ENCODE results near the gene BATF3.
"Not testable (repeated sequence)": the region's sequence is repeated elsewhere in the genome, so short reads cannot be mapped to it uniquely, and the experiment has no call there.

The BATF3 gene

DNA sequence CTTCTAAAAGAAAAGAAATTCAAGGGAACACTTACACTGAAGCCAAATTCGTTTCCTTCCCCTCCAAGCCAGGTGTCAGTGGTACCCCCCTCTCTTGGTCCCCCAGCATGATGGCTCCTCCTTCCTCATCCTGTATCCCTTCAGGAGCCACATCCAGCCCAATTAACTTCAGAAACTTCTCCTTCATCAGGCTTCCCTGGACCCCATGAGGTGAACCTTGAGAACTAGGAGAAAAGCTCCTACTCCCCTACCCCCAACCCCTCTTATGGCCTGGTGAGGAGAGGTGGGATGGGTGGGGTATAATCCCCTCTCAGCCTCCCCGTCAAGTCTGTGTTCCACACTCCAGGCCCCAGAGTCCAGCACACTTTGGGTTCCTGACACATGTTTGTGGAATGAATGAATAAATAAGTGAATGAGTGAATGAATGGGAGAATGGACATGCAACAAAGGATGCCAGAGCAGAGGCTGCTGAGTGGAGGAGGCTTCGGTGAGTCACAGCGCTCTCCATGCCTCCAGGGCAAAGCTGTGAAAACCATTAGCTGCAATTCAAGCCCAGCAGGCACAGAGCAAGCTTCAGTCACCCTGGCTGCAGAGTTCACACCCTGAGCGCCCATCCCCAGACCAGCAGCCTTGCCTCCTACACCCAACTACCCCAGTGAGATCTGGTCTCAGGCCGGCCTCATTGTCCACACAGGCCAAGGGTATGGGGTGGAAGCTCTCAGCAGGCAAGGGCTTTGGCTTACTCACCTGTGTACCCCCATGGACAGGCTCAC is 43.8 kb downstream of the BATF3 start:
- no peak for DNase-seq

DNA sequence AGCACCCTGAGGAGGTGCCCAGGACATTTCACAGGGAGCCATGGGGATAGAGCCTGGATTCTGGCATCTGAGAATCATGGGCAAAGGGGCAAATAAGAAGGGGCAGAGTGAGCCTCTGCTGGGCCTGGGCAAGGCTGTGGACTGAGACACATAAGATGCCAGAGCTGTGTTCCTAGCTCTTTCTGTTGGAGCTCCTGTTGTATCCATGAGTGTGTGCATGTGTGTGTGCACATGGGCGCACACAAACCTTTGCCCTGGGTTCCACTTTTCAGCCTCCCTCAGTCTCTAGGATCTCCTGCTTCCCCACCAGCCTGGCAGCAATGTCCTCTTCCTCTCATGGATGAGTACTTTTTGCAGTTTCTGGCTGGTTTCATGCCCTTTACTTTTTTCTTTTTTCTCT is 47.0 kb downstream of the BATF3 start:
- DNase-seq: no peak

DNA sequence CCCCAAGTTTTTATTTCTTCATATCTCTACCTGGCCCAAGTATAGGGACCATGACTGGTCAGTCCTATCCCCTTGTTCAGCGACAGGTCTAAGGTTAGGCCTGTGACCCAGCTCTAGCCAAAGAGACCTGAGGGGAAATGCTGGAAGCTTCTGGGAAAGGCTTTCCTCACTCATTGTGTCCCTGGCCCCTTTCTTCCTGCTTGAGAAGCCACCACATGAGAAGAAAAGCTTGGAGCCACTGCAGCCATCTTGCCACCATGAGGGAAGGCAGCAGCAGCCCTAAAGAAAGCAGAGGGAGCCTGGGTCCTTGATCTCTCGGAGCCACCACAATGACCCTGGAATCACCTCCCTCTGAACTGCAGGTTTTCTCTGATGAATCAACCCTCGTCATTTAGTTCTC is 47.7 kb downstream of the BATF3 start:
- no peak for DNase-seq

DNA sequence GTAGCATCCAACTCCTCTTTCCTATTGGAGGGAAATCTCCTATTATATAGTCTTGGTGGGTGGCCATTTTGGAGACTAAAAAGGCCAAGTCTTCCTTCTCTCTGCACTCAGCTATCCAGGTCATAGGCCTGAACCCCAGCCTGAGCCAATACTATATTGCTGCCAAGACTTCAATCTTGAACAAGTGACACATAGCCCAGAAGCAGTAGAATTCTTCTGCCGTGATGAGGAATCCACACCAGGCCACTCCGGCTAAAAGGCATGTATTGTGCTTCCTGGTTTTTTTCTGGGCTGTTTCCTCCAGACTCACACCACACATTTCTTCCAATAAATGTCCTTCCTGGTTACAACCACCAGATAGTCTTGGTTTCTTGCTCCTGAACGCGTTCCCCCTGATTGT is 48.1 kb downstream of the BATF3 start:
- no peak for DNase-seq

DNA sequence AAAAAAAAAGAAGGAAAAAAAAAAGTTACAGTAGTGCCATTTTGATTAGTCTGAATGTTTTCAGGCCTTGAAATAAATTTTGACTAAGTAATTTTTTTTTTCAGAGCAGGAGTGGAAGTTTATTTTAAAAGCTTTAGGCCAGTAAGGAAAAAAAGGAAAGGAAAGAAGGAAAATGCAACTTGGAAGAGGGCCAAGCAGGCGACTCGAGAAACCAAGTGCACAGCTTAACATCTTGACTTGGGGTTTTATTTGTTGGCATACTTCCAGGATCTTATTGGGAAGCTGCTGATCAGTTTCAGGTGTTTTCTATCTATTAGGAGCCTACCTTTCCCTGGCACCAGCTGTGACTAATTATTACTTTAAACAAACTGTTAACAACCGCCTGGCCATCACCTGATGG is 49.4 kb downstream of the BATF3 start:
- no peak for DNase-seq

DNA sequence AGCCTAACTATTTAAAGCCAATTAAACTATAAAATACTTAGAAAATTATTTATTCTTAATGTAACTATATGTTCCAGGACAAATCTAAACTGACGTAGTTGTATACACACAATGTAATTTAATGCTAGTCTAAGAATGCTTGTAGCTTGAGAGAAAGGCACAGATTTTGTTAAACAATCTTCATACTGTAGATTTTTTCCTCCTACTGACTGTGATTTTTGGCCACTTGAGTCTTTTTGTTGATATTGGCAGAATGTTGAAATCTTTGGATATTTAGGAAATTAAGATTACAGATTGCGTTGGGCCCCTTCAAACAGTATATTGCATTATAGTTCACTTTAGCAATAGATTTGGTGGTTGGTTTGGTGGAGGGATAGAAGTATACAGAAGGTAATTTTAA is 50.6 kb downstream of the BATF3 start:
- DNase-seq: no peak

DNA sequence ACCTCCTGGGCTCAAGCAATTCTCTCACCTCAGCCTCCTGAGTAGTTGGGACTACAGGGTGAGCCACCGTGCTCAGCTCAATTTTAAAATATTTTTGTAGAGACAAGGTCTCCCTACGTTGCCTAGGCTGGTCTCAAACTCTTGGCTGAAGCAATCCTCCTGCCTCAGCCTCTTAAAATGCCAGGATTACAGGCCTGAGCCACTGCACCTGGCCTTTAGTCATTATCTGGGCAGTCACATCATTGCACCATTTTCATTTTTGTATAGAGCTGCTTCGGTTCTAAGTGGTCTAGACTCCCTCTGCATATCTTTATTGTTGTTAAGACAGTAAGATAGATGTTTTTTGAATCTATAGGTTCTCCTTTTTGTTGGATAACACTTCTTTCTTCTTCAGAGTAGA is 51.2 kb downstream of the BATF3 start:
- no peak for DNase-seq

DNA sequence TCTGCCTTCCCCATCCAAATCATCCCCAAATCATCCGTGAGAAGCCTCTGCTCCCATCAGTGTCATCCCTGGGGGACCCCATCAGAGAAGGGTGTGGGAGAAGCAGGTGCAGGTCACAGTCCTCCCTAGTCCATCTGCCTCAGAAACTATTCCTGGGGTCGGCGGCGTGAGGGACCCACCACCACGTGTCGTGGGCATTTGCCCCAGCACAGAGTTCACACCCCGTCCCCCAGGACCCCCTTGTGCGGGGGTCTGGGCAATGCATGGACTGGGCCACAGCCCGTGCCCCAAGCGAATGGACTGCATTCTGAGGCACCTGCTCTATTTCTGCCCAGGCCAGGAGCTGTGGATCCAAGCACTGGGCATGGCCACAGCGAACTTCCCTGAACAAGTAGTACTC is 52.6 kb downstream of the BATF3 start:
- DNase-seq: no peak

DNA sequence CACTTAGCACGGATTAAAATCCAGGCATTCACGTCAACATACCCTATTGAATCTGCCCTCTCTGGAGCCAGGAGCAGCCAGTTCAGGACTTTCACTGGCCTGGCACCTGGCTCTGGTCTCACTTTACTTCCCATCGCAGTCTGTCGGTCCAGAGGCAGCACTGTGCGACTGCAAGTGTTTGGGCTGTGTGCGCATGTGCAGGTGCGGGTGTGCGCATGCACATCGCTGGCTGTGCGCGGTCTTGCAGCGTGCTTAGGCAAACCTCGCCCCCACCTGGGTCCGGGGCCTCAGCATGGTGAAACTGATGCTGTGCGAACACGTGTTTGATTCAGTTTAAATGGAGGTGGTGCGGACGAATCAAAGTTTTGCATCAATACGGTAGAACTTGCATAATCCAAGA is 53.1 kb downstream of the BATF3 start:
- no peak for DNase-seq

DNA sequence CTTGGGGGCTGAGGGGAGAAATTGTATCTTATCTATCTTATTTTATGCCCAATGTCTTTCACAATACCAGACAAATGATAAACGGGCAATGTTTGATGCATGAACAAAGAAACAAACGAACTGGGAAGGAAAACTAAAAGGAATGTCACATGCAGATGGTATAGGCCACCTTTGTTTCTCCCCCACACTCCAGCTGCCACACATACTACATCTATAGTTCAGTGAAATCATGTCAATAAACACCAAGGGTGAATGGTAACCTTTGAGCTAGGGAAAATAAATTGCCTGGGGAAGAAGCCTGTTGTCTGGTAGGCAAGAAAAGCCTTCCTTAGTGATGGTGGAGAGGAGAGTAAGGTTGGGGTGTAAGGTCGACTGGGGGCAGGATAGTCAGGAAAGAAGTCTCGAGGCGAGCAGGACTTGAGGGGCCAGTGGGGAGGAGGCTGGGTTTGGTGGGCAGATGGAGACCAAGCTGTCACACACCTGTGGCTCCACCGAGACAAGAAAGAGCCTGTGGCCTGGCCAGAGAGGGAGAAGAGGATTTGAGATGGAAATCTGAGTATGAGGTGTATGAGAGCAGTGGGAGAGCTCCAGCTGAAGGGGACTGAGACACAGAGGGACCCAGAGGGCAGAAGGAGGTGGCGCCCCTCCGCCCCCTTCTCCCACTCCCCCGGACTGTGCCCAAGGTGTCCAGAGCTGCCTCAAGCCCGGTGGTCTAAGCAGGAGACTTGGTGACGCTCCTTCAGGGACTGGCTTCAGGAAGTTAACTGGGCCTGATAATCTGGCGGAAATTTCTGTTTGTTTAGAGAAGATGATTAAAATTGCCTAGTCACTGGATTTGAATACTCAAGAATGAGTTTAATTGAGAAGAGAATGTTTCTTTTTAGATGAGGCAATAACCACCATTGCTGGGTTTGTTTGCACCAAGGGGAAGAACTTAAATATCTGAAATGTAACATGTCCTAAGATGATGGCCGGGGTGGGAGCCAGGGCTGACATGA is 53.8 kb downstream of the BATF3 start:
- no peak for DNase-seq

DNA sequence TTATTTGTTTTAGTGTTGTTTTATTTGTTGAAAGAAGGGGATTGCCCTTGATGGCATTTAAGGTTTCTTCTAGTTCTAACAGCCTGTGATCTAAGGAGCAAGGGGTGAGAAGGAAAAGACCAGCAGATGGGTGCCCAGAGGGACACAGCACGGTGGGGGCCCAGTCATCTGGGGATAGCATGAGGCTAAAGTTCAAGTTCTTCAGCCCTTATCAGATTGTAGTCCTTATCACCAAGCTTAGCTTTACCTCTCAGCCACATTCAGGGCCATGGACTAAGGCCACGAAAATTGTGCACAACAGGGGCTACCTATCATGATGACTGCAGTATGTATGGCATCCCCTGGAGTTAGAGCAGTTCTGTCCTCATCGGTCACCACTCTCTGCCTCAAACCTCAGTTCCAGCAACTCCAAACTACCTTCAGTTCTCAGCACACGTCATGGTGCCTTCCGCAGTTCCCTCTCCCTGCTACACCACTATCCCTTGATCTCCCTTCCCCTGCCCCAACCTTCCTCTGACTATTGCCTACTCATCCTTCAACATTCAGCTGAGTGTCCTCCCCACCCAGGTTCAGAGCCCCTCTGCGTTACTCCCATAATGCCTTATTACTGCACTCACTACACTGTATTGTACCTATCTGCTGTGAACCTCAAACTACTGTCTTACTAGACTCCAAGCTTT is 54.6 kb downstream of the BATF3 start:
- no peak for DNase-seq

DNA sequence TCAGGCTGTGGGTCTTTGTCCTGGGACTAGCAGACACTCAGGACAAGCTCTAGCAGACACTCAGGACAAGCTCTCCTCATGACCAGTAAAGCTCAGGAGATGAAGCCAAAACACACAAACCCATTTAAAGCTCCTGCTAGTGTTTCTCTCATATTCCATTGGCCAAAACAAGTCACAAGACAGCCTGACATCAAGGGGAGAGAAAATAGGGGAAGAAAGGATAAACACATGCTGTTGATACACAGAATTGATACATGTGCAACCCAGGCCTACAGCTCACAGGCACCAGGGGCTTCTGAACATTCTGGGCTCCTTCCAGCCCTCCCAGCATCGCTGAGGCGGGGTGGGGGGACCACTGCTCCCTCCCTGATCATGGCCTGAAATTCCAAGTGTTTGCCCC is 55.8 kb downstream of the BATF3 start:
- DNase-seq: no peak

DNA sequence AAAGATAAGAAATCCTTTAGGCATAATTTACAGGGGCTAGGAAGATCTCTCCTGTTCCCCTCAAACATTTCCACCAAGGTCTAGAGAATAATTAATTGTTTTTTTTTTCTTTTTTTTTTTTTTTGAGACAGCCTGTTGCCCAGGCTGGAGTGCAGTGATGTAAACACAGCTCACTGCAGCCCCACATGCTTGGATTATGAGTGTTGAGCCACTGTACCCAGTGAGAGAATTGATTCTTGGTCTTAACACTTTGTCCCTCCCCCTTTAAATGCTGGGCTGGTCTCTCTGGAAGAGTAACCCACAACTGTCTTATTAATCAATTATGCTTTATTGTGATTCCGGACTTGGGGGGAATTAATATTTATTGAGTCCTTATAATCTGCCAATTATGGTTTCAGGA is 57.7 kb downstream of the BATF3 start:
- DNase-seq: no peak

DNA sequence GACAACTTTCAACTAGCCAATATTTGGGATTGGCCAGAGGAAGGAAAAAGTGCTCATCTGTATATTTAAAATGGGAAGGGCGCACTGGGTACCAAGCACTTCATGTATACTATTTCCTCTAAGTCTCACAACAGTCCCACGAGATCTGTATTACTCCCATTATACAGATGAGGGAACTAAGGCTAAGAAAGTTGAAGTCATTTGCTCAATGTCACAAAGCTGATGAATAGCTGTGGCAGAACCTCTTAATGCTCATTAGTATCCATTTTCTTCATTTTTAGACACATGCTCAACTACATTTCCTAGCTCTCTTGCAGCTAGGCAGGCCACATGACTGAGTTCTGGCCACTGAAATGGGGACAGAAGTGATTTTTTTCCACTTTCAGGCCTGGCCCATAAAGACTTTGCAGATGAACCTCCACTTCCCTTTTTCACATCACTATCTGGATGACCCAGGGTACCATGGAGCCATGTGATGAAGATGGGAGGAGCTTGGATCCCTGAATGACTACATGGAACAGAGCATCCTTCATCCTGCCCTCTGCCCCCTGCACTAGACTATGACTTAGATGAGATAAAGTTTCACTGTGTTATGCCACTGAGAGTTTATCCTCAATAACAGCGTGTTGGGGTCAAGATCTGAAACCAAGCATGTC is 59.3 kb downstream of the BATF3 start:
- no peak for DNase-seq

DNA sequence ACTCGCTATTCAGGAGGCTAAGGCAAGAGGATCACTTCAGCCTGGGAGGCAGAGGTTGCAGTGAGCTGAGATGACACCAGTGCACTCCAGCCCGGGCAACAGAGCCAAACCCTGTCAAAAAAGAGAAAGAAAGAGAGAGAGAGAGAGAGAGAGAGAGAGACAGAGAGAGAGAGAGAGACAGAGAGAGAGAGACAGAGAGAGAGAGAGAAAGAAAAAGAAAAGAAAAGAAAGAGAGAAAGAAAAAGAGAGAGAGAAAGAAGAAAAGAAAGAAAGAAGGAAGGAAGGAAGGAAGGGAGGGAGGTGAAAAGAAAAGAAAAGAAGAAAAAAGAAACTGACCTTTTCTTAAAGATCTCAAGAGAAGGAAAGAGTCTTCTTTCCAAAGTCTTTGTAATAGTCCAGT is 60.1 kb downstream of the BATF3 start:
- not testable (repeated sequence) for DNase-seq

DNA sequence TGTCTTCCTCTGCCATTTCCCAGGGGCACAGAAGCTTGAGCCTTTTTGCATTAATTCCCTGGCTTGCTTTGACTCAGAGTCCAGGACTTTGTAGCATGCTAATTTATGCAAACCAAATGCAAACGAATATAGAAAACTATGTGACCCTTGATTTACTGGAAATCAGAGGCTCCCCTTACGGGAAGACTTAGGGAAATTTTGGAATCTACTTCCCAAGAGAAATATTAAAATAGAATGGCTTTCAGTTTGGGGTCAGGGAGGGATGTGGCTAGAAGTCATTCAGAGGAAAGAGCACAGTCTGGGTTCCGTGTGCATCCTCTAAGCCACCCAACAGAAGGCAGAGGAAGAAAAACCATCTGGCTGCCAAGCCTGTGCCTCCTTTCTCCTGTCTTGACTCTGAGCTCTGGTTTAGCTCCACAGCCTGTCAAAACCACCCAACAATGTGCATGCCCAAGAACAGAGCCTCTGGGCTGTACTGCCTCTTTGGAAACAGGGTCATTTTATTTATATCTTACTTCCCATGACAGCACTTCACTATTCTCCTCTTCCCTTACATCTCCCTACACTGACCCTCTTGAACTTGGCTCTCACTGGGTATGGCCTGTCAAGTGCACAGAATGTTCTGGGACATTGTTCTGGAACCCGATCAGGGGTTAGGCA is 61.0 kb downstream of the BATF3 start:
- DNase-seq: no peak

DNA sequence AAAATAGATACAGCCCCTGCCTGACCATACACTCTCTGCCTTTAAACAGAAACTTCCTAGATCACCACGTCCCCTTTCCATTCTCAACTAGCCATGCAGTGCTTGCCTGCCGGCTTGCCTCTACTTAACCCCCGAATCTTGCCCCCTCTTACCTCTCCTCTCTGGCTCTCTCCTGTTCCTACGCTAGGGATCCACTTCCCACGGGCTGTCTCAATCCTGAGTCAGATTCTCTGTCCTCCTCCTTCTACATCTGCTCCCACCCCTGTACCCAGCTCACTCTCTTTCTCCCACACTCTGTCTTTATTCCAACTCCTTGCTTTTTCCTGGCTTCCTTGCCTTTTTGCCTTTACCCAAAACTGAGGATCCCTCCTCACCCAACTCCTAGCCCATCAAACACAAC is 61.7 kb downstream of the BATF3 start:
- no peak for DNase-seq

Measured in activated naive CD4-positive, alpha-beta T cell treated with Interleukin-2 at 50 U/mL for 16 hours (primary cell).